Neuronal stem cell (in vitro differentiated cells): ENCODE measurements around the gene TPSD1.

Experiments used
- DNase-seq: peaks from one replicate; pipeline ENCODE4 v3.0.0-alpha.2; 2013; ENCODE audit warnings: low spot score
- H2AFZ ChIP-seq: one replicate; pipeline ENCODE4 v1.6.1; 2013; ENCODE audit warnings: mild to moderate bottlenecking, low read length, inconsistent platforms
- H2AK5ac ChIP-seq: 2 replicates; pipeline ENCODE4 v1.6.1; 2013; ENCODE audit warnings: low read depth, mild to moderate bottlenecking, inconsistent platforms, low read length, moderate library complexity, mixed read lengths
- H2BK120ac ChIP-seq: 2 replicates; pipeline ENCODE4 v1.6.1; 2013; ENCODE audit warnings: low read depth, mild to moderate bottlenecking, inconsistent platforms, low read length, moderate library complexity, mixed read lengths
- H2BK12ac ChIP-seq: one replicate; pipeline ENCODE4 v1.6.1; 2013; ENCODE audit warnings: low read length, inconsistent platforms
- H2BK15ac ChIP-seq: 2 replicates; pipeline ENCODE4 v1.6.1; 2013; ENCODE audit warnings: mild to moderate bottlenecking, low read length, inconsistent platforms, mixed read lengths
- H2BK5ac ChIP-seq: one replicate; pipeline ENCODE4 v1.6.1; 2013; ENCODE audit warnings: inconsistent platforms, mild to moderate bottlenecking, low read length, moderate library complexity
- H3K14ac ChIP-seq: one replicate; pipeline ENCODE4 v1.6.1; 2013; ENCODE audit warnings: low read length, inconsistent platforms
- H3K18ac ChIP-seq: 2 replicates; pipeline ENCODE4 v1.6.1; 2013; ENCODE audit warnings: low read length, inconsistent platforms
- H3K23ac ChIP-seq: 2 replicates; pipeline ENCODE4 v1.6.1; 2013; ENCODE audit warnings: low read depth, mild to moderate bottlenecking, mixed read lengths, low read length, inconsistent platforms; ENCODE audit not compliant: poor library complexity
- H3K27ac ChIP-seq: replicated peaks from 3 replicates; pipeline ENCODE4 v1.5.1; 2013; ENCODE audit warnings: low read length, inconsistent platforms
- H3K27me3 ChIP-seq, 3 experiments: 2 replicates each; pipeline ENCODE4 v1.6.1; 2013; ENCODE audit warnings: low read length in 3 of 3, mild to moderate bottlenecking in 2 of 3, inconsistent platforms in 1 of 3, low read depth in 1 of 3, mixed read lengths in 1 of 3, moderate library complexity in 1 of 3; ENCODE audit not compliant: control insufficient read depth in 3 of 3, insufficient read depth in 3 of 3
- H3K36me3 ChIP-seq, 2 donors: replicated peaks in 1 of 2; 2 replicates each; pipeline ENCODE4 v1.6.1; 2013; ENCODE audit warnings: low read length in 2 of 2; ENCODE audit not compliant: control insufficient read depth in 2 of 2, insufficient read depth in 2 of 2
- H3K4ac ChIP-seq: 2 replicates; pipeline ENCODE4 v1.6.1; 2013; ENCODE audit warnings: inconsistent platforms, mild to moderate bottlenecking, low read length, moderate library complexity
- H3K4me1 ChIP-seq, 2 donors: 1 replicate in 1 of 2; 2 replicates in 1 of 2; pipeline ENCODE4 v1.6.1; 2013; ENCODE audit warnings: low read length in 2 of 2, low read depth in 1 of 2; ENCODE audit not compliant: control insufficient read depth in 2 of 2, insufficient read depth in 1 of 2
- H3K4me2 ChIP-seq: one replicate; pipeline ENCODE4 v1.6.1; 2013; ENCODE audit warnings: mild to moderate bottlenecking, low read length, inconsistent platforms; ENCODE audit not compliant: insufficient read depth, poor library complexity, severe bottlenecking
- H3K4me3 ChIP-seq, 2 donors: 2 replicates each; pipeline ENCODE4 v1.5.1; 2013; ENCODE audit warnings: low read length in 2 of 2, mild to moderate bottlenecking in 2 of 2, inconsistent platforms in 1 of 2, moderate library complexity in 1 of 2
- H3K79me1 ChIP-seq: one replicate; pipeline ENCODE4 v1.6.1; 2013; ENCODE audit warnings: low read depth, mild to moderate bottlenecking, inconsistent platforms, low read length, moderate library complexity
- H3K9ac ChIP-seq: one replicate; pipeline ENCODE4 v1.6.1; 2013; ENCODE audit warnings: mild to moderate bottlenecking, low read depth, low read length, inconsistent platforms; ENCODE audit not compliant: poor library complexity
- H3K9me3 ChIP-seq, 2 donors: replicated peaks in 1 of 2; 2 replicates each; pipeline versions ENCODE3 to v1.6.1; 2013; ENCODE audit warnings: low read length in 2 of 2, mild to moderate bottlenecking in 2 of 2, inconsistent platforms in 1 of 2, low read depth in 1 of 2, mixed read lengths in 1 of 2, moderate library complexity in 1 of 2; ENCODE audit not compliant: control insufficient read depth in 2 of 2, insufficient read depth in 1 of 2
- H4K8ac ChIP-seq: one replicate; pipeline ENCODE4 v1.6.1; 2013; ENCODE audit warnings: low read depth, mild to moderate bottlenecking, inconsistent platforms, low read length, moderate library complexity
- H4K91ac ChIP-seq: one replicate; pipeline ENCODE4 v1.6.1; 2013; ENCODE audit warnings: low read length, low read depth, mild to moderate bottlenecking, inconsistent platforms; ENCODE audit not compliant: poor library complexity
- WGBS, 2 donors: extraction: QIAGEN DNeasy Blood & Tissue Kit; methylation state at CpG; one replicate each; pipeline ENCODE4 v1.1.7; 2013; ENCODE audit warnings: missing lambda C conversion rate in 2 of 2, mixed read lengths in 1 of 2; ENCODE audit not compliant: insufficient read length in 2 of 2, insufficient replicate concordance in 1 of 2; ENCODE audit errors: extremely low coverage in 2 of 2; 5-methylcytosine and 5-hydroxymethylcytosine counted together

TPSD1 gene

GRCh38 chr16:1216296-1216619 is 39.6 kb upstream of the TPSD1 start:
- peaks cover 11 to 43% of the 10 kb centered on the region in 2 donors for H3K36me3 ChIP-seq
- no peak overlapping the region for H2BK15ac ChIP-seq

DNA sequence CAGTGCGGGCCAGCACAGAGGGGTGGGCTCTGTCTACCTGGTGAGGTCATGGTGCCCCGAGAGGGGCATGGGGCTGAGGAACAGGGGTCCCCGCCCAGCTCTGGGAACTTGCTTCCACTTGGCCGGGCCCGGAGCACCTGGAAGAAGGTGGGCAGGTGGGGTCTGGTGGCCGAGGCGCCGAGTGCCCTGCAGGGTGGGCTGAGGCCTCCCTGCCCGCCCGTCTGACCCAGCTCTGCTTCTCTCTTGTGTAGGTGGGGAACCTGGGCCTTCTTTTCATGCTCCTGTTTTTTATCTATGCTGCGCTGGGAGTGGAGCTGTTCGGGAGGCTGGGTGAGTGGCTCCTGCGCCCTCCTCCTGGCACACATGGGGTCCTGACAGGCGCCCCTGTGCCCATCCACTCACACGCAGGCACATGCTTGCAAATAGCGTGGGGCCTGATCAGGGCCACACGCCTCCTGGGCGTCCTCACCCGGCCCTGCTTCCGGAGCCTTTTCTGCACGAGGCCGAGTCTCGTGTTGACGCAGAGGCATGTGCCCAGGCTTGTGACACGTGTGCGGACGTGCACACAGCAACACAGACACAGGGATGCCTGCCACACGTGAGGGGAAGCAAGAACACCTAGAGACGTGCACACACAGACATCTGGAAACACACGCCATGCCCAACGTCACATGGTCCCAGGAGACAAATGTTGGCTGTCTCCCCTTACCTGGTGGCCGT is 39.0 kb upstream of the TPSD1 start:
- Histone ChIP-seq H2BK5ac (peak overlapping the region; percentile 66), H2AFZ (no peak overlapping the region), H3K4me2 (no peak overlapping the region), H3K18ac (no peak overlapping the region), H3K9ac (no peak overlapping the region), H3K4ac (no peak overlapping the region), H4K91ac (no peak overlapping the region), H4K8ac (no peak overlapping the region), H2BK12ac (no peak overlapping the region), H3K79me1 (peaks cover 8% of the 10 kb centered on the region), H3K27me3 (no peaks in the 10 kb centered on the region), H2BK120ac (no peak overlapping the region), H3K36me3 (peaks cover 11 to 44% of the 10 kb centered on the region in 2 donors), H3K27ac (no peak overlapping the region), H3K9me3 (peaks cover 0 to 2% of the 10 kb centered on the region in 2 donors), H3K4me3 (peak overlapping the region in 1 of 2 donors; percentile 3), H2AK5ac (no peak overlapping the region), H3K4me1 (no peaks in the 10 kb centered on the region), H3K14ac (no peak overlapping the region), H2BK15ac (no peak overlapping the region), H3K23ac (peak overlapping the region; percentile 25)
- no peak for DNase-seq
- no CpG with 5 or more reads among the region's 32 CpGs for WGBS, 2 donors

More at GRCh38 chr16:1216296-1216619, 39.6 kb upstream of the TPSD1 start:
- no peak overlapping the region for H2BK5ac ChIP-seq
- no peak overlapping the region for H3K4me2 ChIP-seq
- H2BK12ac ChIP-seq: no peak overlapping the region
- H3K9me3 ChIP-seq: peaks cover 0 to 2% of the 10 kb centered on the region in 2 donors
- H2AFZ ChIP-seq: no peak overlapping the region
- H3K4me3 ChIP-seq: no peak overlapping the region
- DNase-seq: no peak
- peaks cover 8% of the 10 kb centered on the region for H3K79me1 ChIP-seq
- WGBS, 2 donors: no CpG with 5 or more reads among the region's 12 CpGs
- no peaks in the 10 kb centered on the region for H3K4me1 ChIP-seq
- H3K27me3 ChIP-seq: no peaks in the 10 kb centered on the region
- peak overlapping the region; percentile 85 for H3K23ac ChIP-seq
- peak overlapping the region; percentile 28 for H3K18ac ChIP-seq
- no peak overlapping the region for H2AK5ac ChIP-seq
- peak overlapping the region; percentile 94 for H3K14ac ChIP-seq
- H3K27ac ChIP-seq: no peak overlapping the region
- H3K9ac ChIP-seq: no peak overlapping the region
- H4K91ac ChIP-seq: no peak overlapping the region
- peak overlapping the region; percentile 11 for H3K4ac ChIP-seq
- H2BK120ac ChIP-seq: no peak overlapping the region
- no peak overlapping the region for H4K8ac ChIP-seq

DNA sequence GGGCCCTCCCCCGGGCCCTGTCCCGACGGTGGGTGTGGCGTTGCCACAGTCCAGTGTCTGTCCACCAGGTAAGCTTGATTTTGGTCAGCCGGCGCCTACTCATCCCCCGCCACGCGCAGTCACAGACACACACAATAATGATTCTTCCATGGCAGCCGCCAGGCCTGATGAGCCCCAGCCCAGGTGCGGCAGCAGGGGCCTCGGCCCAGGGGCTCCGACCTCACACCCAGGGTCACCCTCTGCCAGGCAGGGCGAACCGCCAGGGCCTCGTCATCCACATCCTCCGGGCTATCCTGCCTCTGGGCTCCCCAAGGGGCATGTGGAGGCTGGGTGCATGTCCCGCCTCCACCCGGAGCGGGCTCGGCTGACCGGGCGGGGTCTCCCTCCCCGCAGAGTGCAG is 38.3 kb upstream of the TPSD1 start:
- H3K79me1 ChIP-seq: peaks cover 7% of the 10 kb centered on the region
- H3K36me3 ChIP-seq: peaks cover 11 to 44% of the 10 kb centered on the region in 2 donors
- no CpG with 5 or more reads among the region's 24 CpGs for whole genome bisulfite sequencing, 2 donors
- no peak overlapping the region for H2AFZ ChIP-seq
- H4K8ac ChIP-seq: no peak overlapping the region
- H4K91ac ChIP-seq: no peak overlapping the region
- peak overlapping the region; percentile 21 for H3K9ac ChIP-seq
- H3K4ac ChIP-seq: no peak overlapping the region
- H3K27ac ChIP-seq: no peak overlapping the region
- H3K18ac ChIP-seq: no peak overlapping the region
- peak overlapping the region; percentile 55 for H3K23ac ChIP-seq
- no peak overlapping the region for H2BK120ac ChIP-seq
- no peak overlapping the region for H3K4me2 ChIP-seq
- H3K27me3 ChIP-seq: no peaks in the 10 kb centered on the region
- H3K14ac ChIP-seq: no peak overlapping the region
- H2BK12ac ChIP-seq: no peak overlapping the region
- H3K4me1 ChIP-seq: no peaks in the 10 kb centered on the region
- H3K4me3 ChIP-seq: no peak overlapping the region
- peaks cover 0 to 2% of the 10 kb centered on the region in 2 donors for H3K9me3 ChIP-seq
- H2BK5ac ChIP-seq: peak overlapping the region; percentile 66
- no peak overlapping the region for H2AK5ac ChIP-seq
- H2BK15ac ChIP-seq: no peak overlapping the region
- DNase-seq: no peak

- no peak for DNase-seq
- no peaks in the 10 kb centered on the region for H3K27me3 ChIP-seq
- no CpG with 5 or more reads among the region's 49 CpGs for WGBS, 2 donors
Measured at GRCh38 chr16:1218061-1218929, 37.6 kb upstream of the TPSD1 start.

More at GRCh38 chr16:1218061-1218929, 37.6 kb upstream of the TPSD1 start:
- H3K18ac ChIP-seq: no peak overlapping the region
- H3K36me3 ChIP-seq: peaks cover 11 to 44% of the 10 kb centered on the region in 2 donors
- H3K4ac ChIP-seq: no peak overlapping the region
- no peak overlapping the region for H2BK120ac ChIP-seq
- no peak overlapping the region for H4K8ac ChIP-seq
- H2BK15ac ChIP-seq: no peak overlapping the region
- H3K14ac ChIP-seq: peak overlapping the region; percentile 56
- no peak overlapping the region for H3K27ac ChIP-seq
- H2AFZ ChIP-seq: no peak overlapping the region
- H2BK5ac ChIP-seq: no peak overlapping the region
- H3K23ac ChIP-seq: peak overlapping the region; percentile 55
- H3K9me3 ChIP-seq: peaks cover 0 to 2% of the 10 kb centered on the region in 2 donors
- H2BK12ac ChIP-seq: no peak overlapping the region
- peak overlapping the region; percentile 21 for H3K9ac ChIP-seq
- H3K79me1 ChIP-seq: peaks cover 7% of the 10 kb centered on the region
- no peak overlapping the region for H4K91ac ChIP-seq
- no peaks in the 10 kb centered on the region for H3K4me1 ChIP-seq
- no peak overlapping the region for H3K4me3 ChIP-seq
- no peak overlapping the region for H3K4me2 ChIP-seq
- H2AK5ac ChIP-seq: no peak overlapping the region
